GM19240 (cell line): ENCODE results near the gene PACS1.
A peak's percentile ranks its signal among the peaks of the same experiment; 100 is the strongest.

Experiments used
- DNase-seq: peaks from one replicate; pipeline ENCODE4 v3.0.0; 2011; ENCODE audit warnings: low spot score; ENCODE audit not compliant: insufficient read length

Gene PACS1

DNA sequence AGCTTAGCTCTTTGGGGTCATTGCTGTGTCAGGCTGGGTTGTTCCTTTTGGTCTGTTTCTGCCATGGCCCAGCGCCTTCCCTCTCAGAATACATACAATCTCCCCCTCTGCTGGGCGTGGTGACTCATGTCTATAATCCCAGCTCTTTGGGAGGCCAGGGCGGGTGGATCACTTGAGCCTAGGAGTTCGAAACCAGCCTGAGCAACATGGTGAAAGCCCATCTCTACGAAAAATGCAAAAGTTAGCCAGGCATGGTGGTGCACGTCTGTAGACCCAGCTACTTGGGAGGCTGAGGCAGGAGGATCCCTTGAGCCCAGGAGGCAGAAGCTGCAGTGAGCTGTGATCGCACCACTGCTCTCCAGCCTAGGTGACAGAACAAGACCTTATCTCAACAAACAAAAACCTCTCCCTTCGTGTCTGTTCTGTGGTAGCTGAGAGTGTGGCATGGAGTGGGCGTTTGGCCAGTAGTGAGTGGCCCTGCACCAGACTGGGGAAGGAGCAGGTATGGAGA is 151.7 kb downstream of the PACS1 start:
- no peak for DNase-seq

DNA sequence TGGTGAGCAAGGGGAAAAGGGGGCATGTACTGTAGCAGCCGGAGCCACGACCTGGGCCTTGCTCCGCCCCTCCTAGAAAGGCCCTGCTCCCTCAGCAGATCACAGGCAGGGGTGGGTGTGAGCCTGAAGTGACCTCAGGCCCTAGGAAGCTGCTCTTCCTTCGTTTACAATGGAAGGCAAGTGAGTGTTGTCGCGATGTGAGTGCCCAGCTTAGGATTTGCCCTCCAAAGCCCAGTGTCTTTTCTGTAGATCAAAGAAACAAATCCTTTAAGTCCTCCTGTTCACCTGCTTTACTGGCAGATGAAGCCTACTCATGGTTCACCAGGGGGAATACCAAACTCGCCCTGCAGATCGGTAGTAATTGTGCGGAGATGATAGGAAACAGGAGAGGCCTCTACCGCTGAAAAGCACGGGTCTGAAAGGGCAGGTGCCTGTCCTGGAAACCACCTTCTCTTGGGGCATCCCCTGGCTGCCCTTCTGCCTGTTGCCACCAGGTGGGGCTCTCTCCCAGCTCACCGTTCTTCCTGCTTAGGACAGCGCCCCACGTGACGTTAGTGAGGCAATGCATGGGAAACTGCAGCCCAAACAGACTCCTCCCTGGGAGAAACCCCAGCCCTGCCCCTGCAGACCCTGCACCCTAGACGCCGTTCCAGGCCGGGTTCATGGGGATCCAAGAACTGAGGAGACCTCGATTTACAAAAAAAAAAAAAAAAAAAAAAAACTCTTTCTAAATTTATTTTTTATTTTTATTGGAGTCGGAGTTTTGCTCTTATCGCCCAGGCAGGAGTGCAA is 152.5 kb downstream of the PACS1 start:
- DNase-seq: peak; percentile 90

DNA sequence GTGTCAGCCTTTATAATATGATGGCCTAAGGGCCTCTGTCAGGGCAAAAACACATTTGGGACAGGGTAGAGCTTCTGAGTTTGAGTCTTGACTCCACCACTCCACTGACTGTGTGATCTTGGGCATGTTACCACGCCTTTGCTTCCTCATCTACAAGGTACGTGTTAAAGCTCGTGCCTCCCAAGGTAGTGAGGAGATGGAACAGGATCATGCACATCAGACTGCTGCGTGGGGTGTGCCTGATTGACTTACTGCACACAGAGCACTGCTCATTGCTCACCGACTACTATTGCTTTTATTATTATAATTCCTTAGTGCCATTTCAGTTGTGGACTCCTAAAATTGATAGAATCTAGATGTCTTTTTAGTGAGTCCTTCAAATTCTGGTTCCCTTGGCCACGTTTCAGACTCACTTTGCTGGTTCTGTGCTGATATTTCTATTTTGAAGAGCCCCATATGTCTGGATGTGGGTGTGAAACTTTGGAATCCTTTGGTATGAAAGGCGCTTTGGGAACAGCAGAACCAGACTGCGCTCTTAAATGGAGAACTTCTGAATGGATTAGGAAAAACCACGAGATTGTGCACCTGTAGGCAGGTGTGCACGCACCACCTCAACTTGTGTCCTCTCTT is 154.3 kb downstream of the PACS1 start:
- DNase-seq: no peak

DNA sequence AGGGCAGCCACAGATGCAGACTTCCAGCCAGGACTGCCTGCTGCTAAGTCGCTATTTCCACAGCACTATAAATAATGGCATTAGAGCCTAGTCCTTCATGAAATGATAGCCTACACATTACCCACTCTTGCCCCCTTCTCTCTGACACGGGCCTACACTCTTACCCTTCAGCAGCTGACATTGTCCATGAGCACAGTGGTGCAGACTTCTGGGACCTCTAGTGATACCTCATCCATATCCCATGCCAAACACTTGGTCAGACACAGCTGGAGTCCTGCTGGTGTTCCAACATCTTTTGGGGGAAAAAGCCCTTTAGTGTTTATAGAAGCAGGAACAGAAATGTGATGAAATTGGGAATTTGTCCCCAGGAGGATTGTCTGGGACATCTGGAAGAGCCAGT is 155.0 kb downstream of the PACS1 start:
- no peak for DNase-seq

DNA sequence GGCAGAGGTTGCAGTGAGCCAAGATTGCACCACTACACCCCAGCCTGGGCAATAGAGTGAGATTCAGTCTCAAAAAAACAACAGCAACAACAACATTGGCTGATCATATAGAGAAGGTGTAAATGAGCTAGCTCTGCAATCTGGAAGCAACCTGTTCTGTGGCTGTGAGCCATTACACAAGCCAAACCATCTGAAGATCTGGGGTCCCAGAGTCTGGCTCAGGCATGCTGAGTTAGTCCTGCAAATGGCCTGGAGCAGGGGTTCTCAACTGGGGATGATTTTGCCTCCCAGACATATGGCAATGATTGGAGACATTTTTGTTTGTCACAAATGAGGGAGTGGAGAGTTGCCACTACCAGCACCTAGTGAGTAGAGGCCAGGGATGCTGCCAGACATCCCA is 156.0 kb downstream of the PACS1 start:
- no peak for DNase-seq

DNA sequence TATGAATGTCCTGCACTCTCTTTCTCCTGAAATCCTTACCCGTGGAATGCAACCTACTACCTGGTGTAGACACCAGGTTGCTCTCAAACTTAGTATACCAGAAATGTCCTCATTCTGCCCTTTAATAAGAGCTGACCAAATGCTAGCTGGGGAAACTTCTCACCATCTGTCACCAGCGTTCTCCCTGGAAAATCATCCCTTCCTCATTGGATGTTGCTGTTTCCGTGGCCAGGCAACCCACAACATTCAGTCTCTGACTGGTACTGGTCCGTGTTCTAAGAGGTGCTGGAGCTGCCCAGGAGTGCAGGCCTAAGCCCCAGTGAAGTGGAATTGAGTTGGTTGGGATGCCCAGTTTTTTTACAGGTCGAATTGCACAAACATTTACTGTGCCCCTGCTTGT is 157.6 kb downstream of the PACS1 start:
- no peak for DNase-seq

DNA sequence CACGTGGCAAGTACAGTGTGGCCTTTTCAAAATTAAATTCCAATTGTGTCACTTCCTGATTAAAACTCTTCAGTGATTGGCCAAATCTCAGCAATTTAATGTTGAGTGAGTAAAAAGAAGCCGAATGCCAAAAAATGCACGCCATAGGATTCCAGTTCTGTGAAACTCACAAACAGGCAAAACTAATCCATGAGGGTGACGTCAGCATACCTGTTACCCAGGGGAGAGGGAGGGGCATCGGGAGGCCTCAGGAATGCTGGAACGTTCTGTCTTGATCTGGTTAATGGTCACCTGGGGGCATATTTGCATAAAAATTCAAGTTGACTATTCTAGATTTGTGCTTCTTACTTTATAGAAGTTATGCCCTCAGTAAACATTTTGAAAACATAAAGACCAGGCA is 158.4 kb downstream of the PACS1 start:
- no peak for DNase-seq

DNA sequence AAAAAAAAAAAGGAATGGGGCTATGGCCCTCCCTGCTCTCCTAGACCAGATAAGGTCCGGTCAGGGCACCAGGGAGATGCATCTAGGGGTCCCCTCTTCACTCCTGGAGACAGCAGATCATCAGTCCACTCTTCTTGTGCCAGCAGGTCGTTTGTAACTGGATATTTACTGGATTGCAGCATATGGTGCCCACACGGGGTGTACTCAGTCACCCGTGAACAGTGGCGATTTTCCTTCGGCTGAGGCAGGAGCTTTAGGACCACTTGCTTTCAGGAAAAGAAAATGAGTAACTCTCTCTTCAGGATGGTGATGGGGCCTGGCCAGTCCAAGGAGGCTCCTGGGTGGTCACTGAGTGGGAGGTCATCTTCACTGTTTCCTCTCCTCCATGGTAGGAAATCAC is 160.1 kb downstream of the PACS1 start:
- DNase-seq: no peak

DNA sequence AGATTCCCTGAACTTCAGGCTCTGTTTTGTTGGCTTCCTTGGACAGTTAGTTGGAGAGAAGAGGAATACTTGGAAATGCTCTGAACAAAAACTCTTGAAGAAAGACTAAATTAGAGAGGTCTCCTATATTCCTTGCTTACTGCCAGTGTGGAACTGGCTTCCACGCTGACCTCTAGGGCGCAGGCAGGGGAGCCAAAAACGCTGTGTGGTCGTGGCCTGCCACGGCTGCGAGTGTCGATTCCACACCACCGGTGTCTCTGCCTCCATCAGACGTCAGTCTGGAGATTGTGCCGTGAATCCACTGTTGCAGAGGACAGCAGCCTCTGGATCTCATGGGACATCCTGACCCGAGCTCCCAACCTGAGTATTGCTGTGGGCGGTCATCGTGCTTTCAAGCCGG is 160.9 kb downstream of the PACS1 start:
- no peak for DNase-seq

DNA sequence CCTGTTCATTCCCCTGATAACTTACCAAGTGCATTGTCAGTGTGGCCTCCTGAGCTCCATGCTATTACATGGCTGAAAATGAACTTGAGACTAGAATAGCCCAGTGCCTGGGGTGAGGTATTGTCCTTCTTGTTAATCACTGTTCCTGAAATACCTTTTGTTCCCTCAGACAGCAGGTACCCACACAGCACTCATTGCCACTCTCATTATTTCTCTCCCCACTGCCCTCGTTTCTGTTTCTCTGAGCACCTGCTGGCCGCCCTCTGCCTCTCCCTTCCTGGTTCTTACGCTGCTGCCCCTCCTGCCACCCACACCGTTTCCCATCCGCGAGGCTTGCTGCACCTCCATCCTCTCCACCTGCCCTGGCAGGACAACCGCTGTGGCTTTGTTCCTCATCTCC is 161.5 kb downstream of the PACS1 start:
- DNase-seq: no peak

DNA sequence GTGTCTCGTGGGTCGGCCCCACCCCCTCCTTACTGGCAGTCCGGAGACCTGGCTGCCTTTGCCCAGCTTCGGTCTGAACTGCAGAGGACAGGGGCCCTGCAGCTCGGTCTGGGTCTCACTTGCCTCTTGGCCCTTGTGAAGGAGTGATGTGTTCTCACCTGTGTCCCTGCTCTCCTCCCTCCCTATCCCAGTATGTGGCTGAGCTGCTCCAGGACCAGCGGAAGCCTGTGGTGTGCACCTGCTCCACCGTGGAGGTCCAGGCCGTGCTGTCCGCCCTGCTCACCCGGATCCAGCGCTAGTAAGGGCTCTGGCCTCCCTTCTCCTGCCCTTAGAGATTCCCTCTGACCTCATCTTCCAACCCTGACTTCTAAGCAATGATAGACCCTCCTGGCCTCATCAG is 162.7 kb downstream of the PACS1 start:
- no peak for DNase-seq

DNA sequence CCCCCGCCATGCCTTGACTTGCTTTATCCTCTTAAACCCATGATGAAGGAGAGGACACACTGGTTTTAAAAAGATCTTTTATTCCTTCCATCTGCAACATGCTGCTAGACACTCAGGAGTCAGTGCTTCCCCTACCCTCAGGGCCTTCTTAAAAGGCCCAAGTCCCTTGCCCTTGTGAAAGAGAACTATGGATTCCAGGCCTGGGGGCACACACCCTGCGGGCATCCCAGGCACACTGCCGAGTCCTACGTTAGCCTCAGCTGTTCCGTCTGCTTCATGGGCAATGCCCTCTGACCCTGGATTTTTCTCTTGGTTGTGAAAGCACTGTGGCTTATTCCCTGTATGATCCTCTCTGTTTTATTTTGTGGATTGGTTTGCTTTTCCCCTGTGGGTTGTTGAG is 163.2 kb downstream of the PACS1 start:
- no peak for DNase-seq

DNA sequence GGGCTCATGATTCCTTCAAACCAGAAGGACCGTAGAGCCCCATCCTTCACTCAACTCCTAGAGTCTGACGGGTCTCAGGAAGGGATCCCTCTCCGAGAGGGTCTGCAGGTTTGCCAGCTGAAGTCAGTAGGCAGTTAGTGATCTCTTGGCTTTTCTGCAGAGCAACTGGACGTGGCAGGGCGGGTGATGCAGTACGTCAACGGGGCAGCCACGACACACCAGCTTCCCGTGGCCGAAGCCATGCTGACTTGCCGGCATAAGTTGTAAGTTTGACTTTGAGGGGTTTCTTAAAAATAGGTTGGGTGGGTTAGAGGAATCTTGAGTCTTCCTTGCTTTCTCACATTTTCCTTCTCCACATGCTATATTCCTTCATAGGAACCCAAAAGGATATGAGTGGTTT is 165.1 kb downstream of the PACS1 start:
- DNase-seq: no peak

DNA sequence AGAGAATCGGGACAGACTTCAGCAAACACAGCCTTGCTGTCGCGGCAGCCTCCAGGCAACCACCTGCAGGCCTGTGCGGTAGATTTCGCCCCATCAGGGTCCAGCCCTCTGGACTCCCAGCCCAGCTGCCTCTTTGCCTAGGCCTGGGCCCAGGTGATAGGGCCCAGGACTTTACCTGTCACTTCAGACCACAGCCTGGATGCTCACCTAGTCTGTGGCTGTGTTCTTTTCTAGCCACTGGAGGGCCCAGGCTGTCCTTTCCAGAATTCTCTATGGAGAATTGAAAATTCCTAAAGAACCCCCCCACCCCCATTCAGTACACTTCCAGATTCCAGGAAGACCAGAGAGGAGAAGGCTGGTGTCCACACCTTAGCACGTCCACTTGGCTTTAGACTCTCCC is 167.8 kb downstream of the PACS1 start:
- no peak for DNase-seq

DNA sequence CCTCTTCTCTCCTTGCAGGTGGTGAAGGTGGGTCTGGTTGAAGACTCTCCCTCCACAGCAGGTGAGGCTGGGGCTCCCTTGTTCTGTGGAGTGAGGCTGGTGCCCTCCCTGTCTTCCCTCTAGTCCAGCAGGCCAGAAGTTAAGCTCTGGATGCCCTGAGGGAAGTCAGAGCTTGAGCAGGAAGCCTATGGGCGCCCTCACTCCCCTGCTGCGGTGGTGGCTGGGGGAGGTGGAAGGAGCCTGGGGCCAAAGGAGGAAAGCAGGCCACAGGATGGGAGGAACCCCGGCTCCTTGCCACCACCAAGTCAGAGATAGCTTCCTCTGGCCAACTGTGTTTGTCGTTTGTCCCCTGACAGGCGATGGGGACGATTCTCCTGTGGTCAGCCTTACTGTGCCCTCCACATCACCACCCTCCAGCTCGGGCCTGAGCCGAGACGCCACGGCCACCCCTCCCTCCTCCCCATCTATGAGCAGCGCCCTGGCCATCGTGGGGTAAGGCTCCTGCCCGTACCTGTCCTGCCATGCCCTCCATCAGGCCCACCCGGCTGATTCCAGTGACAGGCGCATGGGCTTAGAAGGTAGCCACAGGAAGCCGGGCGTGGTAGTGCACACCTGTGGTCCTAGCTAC is 168.8 kb downstream of the PACS1 start:
- no peak for DNase-seq

DNA sequence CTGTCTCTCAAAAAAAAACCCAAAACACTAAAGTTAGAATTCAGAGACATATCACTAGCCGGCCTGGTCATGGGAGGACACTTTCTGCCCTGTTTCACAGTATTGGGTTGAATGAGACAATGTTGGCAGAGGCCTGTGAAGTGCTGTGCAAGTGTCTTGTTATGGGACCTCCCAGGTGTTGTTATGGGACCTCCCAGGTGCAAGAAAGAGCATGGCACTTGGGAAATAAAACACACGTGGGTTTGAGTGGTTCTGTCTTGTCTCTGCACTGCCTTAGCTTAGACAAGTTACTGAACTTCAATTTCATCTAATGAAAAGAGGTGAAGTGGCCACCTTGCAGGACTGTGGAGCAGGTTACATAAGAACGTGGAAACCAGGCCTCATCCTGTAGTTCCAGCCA is 169.4 kb downstream of the PACS1 start:
- DNase-seq: no peak

DNA sequence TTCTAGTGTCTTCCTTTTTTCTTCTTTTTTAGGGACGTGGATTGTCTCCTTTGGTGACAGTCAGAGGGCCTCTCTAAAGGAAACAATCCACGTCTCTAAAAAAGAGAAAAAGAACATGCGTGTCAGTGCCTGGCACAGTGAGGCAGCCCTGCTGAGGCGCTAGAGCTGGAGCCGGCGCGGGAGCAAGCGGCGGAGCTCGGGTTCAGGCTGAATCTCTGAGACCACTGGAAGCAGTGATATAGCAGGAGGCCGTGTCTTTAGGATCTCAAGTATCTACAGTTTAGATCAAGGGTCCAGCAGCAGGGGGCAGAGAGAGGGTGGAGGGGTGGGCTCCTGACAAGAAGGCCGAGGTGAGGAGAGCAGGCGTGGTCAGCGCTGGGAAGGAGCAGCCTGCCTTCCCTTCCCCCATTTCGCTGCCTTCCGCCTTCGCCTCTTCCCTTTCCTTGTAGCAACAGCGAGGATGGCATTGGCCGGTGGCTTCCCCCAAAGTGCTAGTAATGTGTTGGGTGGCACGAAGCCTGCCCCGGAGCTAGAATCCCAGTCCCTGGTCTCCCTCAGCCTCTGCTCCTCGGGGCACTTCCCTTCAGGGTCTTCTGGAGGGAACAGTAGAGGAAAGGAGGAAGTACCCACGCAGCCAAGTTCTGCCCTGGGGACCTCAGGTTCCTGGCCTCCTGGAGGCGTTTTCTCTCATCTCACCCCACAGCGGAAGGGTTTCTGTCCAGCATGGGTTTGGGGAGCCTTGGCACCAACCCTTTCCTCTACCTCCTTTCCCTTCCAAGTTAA is 170.1 kb downstream of the PACS1 start:
- DNase-seq: no peak

DNA sequence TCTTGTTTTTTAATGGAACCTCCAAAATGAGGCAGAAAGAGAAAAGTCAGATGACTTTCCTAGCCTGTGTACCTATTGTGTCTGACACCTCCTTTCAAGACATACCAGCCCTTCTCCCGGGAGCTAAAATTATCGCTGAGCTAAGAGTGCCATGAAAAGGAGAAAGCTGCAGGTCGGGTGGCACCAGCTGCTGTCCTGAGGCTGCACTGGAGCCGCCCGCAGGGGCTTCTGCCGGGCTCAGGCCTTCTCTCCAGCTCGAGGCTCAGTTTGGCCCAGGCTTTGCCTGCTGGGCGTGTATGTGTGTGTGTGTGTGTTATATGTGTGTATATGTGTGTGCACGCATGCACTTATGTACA is 170.7 kb downstream of the PACS1 start:
- no peak for DNase-seq

DNA sequence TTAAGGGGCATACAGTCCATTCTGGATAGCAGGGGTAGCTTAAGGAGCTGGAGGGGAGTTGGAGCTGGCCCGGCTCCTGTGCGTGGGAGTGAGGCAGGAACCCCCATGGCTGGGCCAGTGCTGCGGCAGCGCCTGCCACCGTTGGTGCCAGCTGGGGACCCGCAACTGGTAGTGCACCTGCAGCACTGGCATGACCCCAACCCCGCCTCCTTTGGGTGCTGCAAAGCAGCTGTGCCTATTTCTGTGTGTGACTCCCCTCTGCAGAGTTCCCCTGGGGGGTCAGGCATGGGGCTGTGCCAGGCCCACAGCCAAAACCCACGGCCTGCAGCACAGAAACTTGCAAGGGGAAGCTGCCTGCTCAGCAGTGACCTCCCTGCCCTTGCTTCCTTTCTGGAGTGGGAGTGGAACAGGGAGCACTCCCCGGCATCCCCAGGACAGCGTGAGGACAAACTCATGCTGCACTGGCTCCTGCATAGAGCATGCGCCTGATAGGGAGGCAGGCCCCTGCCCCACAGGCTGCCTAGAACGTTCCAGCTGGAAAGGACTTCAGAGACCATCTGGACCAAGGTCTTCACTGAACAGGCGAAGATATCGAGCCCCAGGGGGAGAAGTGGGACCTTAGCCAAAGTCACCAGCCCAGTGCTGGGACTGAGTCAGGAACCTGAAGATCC is 172.2 kb downstream of the PACS1 start:
- DNase-seq: no peak

DNA sequence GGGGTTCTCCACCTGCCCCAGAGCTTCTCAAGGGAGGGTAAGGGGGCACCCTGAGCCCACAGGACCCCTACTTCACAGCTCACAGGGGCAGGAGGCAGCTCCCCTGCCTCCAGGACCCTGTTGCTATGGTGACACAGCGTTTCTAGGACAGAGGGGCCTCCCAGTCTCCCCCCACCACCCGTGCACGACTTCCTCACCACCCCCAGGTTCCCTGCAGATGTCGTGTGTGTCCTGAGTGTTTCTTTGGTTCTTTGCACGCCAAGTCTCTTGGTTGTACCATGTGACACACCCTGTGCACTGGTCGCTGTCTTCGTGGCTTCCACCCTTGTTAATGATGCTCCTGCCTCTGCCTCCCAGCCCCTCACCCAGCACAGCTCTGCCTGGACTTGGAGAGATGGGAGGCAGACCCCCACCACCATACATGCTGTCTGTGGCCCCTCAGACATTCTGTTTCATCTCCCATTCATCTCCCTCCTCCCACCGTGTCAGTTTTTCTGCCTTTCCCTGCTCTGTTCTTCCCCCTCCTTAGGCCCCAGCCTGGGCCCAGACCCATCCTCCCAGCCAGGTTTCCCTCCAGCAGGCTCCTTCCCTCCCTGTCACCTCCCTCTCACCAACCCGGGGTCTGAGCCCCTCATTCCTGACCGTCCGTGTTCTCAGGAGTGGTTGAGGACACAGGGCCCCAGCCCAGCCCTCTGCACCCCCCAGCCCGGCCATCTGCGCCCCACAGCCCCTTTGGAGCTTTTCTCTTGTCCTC is 173.9 kb downstream of the PACS1 start:
- DNase-seq: no peak

DNA sequence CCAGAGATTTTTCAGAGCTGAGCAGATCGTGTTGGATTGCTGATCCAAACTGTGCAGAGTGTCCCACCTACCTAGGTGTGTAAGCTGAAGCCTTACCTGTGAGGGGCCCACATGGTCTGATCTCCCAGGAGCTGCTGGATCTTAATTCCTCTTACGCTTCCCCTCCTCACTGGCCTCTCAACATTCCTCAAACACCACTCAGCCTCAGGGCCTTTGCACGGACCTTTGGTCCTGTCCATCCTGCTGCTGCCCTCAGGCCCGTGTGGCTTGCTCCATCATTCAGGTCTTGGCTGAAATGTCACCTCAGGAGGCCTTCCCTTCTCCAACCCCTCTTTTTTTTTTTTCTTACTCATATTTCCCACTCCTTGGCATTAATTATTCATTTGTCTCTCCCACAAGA is 177.2 kb downstream of the PACS1 start:
- DNase-seq: no peak
